ENCODE data around the gene ATP13A4.

ATP13A4 gene

DNA sequence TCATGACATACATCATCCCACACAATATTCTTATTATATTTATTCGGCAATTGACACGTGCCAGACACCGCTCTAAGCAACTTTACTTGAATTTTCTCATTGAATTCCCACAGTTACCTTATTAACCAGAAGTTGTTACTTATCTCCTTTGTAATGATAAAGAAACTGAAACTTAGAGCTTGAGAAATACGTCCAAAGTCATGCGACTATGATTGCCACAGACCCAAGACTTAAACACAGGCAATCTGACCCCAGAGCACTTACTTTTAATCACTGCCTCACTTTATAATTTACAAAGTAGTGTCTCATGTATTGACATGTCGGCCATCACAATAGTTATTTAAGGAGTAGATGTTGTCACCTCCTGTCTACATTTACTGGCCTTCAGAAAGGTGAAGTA, 64.7 kb downstream of the ATP13A4 start:
- DNase-seq: no peak

DNA sequence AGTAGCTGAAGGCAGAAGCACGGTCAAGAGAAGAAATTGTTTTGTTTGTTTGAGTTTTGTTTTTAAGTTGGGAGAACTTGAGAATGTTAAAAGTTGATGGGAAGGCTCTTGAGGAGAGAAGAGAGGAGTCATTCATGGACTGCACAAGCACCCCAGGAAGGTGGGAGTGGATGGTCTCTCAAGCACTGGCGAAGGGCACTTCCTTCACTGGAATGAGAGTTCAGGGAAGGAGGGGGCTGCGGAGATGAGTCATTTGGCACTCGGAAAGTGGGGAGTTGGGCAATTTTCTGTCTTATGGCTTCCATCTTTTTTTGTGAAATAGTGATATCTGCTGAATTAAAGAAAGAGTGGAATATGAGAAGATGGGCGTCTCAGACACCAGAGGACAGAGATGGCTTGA, 66.0 kb downstream of the ATP13A4 start:
- DNase-seq: no peak

DNA sequence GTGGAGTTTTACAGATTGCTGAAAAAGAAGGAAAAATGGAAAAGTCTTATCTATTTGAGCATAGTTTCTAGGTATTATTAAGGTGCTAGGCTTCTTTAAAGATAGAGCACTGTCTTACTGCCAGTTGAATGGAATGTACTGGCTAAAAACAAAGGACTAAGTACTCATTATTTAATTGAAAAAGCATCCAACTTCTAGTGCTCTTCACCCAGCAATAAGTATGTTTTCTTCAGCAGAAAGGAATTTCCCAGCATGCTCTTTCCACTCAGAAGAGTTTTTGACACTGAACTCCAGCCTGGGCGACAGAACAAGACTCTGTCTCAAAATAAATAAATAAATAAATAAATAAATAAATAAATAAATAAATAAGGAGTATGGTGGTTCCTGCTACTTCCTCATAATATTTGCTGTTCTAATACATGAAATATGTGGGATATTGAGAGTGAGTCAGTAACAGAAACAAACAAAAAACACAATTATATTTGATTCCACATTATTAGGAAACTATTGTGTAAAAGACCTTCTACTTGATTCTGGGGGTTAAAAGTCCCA, 70.6 kb downstream of the ATP13A4 start:
- DNase-seq: no peak

DNA sequence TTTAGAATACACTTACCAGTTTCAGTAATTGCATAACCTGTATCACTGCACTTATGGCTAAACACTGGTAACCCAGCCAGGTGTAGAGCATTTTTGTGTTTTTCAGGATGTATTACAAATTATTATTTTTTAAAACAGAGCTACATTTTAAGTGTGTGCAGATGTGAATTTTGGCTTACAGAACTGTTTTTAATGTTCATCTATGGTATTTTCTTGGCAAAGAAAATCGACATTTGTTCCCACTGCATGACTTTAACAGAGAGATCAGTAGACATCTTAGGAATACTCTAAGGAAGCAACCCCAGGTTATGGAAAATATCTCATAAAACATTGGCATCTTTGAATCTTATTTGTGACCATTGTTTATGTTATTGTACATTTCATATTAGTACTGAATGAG, 73.3 kb downstream of the ATP13A4 start:
- no peak for DNase-seq

DNA sequence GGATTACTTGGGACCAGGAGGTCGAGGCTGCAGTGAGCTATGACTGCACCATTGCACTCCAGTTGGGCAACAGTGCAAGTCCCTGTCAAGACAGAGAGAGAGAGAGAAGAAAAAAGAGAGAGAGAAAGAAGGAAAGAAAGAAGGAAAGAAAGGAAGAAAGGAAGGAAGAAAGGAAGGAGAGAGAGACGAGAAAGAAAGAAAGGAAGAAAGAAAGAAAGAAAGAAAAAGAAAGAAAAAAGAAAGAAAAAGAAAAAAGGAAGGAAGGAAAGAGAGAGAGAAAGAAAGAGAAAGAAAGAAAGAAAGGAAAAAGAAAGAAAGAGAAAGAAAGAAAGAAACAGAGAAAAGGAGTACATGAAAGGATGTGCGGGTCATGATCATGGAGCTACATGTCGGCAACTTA, 80.2 kb downstream of the ATP13A4 start:
- DNase-seq: no peak

DNA sequence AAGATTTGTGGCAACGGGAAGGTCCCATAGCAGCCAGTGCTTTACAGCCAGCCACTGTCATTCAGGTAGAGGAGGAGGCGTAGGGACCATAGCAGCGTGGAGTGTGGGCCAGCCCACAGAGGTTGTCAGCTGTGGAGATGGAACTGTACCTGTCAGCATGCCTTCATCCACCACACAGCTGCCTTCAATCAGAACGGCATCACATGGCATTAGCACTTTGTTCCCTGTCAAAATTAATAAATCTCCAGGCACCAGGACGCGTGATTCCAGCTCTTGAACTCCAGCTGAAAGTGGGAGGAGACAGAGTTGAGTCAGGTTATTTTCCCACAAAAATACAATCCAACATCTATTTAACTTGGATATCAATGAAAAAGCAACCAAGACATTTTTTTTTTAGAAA, 84.0 kb downstream of the ATP13A4 start:
- DNase-seq: no peak

DNA sequence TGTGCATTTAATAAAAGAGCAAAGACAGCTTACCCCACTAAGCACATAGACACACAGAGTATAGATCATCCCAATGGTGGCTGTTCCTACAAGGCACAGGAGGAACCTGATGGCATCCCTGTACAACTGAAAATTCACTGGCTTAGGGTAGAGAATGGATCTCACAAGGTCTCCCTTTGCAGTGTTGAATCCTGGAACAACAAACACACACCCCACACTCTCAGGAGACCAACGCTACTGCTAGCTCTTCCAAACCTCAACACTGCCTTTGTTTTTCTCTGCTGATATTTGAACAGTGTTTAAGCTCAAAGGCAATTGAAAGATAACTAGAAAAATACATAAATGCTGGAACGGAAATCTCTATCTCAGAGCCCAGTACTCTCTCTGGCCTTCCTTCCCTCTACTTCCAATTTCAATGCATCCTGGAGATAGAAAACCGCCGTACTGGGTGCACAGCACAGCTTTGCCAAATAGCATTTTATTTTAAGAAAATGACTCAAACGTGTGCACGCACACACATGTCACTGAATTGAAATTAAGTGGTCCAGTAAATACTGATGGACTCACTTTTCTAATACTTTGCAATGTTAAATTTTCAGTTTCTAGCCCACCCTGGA, 88.6 kb downstream of the ATP13A4 start:
- DNase-seq: no peak

DNA sequence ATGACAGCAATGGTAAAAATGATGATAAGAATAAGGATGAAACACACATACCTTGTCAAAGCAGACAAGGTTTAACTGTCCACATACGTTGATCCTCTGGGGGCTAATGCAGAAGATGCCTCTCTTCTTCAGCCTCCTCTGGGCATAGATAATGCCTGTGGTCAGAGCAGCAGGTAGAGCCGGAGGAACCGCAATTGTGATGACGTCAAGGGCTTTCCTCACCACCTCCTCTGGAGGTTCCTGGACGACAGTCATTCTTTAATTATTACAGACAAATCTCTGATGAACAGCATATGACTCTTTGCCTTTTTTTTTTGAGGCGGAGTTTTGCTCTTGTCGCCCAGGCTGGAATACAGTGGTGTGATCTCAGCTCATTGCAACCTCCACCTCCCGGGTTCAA, 89.8 kb downstream of the ATP13A4 start:
- DNase-seq: no peak

DNA sequence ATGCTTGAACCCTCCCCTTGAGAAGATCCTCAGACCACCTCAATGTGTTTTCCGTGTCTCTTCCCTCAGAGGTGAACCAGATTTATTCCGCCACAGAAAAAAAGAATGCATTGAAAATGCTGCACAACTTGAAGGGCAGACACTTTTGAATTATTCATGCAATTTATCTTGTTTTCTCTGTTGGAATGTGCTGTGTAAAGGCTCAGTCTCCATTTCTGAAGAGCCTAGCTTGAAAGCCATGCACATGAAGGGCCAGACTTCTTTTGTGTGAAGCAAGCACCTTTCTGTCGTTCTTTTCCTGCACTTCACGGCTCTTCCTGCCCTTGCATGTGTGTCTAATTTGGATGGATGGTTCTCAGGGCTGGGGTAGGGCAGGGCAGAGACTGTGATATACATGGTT, 97.2 kb downstream of the ATP13A4 start:
- DNase-seq: no peak

DNA sequence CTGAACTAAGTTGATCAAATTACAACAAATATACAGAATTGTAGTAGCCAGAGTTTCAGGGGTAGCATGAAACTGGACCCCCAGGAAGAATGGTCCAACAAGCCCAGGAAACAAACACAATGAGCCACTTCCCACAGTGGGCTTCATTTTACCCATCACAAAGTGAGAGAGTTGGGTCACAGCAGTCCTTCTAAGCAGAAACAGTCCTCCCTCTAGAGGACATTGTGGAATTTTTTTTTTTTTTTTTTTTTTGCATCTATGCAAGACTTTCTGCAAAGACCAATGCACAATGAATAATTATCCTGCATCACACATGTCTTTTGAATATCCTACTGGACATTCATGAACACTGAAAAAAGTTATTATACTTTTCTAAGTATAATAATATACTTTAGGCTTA, 102.4 kb downstream of the ATP13A4 start:
- DNase-seq: no peak

DNA sequence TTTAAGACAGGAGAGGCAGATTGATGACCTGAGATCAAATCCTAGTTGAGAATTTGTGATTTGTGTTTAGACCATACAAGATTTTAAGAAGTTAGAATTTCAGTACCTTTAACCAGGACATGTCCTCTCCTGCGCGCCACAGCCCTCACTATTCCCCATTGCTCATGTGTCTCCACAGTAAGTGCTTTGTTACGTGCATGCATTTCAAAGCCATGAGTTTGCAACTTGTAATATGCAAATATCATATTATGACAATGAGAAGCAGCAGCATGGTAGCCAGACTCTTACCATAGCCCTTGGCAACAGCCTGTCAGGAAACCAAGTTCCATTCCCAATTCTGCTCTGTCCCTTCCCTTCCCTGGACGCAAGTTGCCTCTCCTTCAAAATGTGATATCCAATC, 102.8 kb downstream of the ATP13A4 start:
- DNase-seq: no peak

DNA sequence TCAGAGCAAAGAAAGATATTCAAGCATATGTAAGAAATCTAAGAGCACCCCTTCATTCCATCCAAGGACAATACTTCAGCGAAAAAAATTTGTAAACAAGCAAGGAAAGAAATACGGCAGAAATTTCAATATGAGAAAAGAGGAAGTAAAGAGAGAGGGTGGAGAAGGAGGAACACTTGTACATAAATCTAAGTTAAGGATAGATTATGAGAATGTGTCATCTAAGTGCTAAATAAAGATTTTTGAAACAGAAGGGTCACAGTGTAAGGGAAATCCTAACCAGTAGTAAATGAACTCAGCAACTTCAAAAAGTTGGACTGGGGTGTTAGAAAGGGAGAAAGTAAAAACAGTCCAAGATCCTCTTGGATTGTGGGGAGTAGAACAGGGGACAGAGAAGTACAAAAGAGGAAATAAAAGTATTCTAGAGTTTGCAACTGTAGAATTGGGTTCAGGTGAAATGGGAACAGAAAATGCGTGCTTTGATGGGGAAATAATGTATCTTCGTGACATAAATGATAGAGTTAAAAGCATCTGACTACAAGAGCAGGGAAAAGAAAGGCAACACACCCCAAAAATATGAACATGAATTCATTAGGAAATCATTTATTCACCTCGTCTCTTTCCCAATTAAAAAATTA, 107.6 kb downstream of the ATP13A4 start:
- no peak for DNase-seq

DNA sequence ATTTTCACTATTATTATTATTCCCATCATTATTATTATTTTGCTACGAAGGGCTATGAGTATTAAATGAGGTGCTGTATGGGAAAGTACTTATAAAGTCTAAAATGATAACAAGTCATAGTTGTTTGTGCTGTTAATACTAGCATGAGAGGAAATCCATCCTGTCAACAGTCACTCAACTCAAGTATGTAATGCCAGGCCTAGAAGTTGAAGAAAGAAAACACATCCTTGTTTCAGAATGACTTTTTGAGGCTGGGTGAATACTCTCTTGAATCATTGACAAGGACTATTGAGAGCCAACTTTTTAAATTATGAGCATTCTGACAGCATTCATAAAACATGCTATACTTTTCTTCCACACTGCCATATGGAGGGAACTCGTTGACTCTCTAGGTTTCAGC, 115.3 kb downstream of the ATP13A4 start:
- DNase-seq: no peak

DNA sequence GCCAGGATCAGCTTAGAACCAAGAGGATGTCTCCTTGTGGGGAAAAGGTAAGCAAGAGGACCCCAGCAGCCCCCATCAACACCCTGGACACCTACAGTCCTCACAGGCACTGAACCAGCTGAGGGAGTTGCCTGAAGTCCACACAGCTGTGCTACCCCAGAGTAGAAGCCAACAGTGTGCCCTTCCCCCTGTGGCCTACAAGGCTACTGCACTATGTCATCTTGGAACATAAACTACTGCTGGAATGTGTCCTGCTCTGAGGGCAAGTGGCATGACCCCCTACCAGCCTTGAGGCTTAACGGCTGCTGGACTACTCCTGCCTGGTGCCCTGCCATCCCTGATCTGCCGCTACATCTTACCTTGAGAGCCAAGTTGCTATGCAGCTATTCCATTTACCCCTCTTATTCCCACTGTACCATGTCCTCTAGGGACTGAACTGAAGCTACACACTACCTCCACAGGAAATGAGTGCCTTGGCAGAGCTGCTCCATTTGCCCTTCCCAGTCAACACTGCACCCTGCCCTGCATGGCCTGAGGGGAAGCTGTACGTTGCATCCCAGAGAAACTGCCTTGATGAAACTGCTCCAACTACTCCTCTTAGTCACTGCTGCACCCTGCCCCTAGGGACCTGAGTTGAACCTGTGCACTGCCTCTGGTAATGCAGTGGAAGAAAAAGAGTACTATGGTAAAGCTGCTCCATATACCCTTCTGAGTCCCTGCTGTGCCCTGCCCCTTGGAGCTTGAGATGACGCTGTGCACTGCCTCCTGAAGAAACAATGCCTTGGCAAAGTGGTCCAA, 135.9 kb downstream of the ATP13A4 start:
- DNase-seq: no peak

DNA sequence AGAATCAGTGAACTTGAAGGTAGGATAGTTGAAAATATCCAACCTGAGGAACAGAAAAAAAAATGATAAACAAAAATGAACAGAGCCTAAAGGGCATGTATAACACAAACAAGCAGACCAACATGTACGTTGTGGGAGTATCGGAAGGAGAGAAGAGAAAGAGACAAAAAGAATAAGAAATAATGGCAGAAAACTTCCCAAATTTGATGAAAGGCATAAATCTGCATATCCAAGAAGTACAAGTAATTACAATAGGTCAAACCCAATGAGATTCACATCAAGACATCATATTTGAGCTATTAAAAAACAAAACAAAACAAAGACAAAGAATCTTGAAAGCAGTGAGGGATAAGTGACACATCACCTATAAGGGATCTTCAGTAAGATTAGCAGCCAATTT, 138.1 kb downstream of the ATP13A4 start:
- DNase-seq: no peak

DNA sequence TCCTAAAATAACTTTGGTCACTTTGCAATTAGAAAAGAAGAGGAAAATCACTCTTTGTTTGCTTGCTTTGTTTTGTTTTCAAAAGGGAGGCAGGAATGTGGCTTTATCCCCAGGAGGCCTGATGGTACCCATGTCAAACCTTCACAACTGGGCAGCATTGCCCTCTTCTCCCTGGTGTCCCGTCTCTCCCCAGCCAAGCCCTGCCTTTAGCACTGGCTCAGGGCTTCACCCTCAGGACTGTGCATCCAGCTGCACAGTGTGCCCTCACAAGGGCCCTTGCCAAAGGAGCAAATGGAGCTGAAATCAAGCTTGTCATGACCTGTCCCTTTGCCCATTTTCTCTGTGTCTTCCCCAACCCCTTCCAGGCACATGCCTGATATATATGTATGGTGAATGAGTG, 147.0 kb downstream of the ATP13A4 start:
- no peak for DNase-seq

DNA sequence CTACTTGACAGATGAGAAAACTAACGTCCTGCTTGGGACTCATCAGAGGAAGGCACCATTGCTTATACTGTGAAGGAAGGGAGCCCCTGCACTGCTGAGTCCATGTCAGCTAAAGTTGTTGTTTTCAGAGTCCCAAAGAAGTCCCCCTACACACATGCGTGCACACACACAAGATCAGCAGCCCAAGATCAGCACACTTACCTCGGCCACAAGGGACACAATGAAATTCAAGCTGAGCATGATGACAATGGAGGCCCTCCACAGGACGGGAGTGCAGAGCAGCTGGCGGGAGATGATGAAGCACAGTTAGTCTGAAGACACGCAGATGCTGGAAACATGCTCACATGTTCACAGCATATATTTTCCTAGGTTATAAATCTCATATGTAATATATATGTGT, 147.6 kb downstream of the ATP13A4 start:
- no peak for DNase-seq

DNA sequence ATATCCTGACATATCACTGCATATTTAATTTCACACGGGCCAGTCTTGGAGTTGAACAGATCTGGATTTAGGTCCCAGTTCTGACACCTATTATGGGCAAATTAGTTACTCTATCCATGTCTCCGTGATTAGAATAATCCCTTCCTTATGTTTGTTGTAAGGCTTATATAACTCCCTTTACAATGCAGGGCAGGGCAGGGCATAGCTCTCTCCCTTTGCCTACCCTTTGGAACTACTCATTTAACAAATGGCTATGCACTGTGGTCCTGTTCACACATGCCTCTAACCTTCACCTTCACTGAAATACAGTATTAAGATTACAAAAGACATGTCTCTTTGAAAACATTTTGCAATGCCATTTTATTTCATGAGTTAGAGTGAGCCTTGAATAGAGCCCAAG, 151.4 kb downstream of the ATP13A4 start:
- no peak for DNase-seq

DNA sequence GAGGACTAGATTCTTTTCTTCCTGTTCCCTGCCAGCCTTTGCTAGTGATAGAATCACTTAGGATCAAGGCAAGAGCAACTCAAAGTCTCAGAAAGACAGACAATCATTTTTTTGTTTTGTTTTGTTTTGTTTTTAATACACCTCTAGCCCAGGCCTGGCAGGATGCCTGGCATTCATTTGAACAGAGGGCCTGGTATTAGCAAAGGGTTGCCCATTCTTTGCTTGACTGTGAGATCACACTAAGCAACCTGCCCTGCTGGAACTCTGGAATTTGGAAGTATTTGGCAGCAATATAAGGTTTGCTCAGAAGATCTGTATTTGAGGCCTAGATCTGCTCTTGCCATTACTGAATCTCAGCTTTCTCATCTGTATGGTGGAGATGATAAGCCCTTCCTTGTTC, 154.4 kb downstream of the ATP13A4 start:
- DNase-seq: no peak

DNA sequence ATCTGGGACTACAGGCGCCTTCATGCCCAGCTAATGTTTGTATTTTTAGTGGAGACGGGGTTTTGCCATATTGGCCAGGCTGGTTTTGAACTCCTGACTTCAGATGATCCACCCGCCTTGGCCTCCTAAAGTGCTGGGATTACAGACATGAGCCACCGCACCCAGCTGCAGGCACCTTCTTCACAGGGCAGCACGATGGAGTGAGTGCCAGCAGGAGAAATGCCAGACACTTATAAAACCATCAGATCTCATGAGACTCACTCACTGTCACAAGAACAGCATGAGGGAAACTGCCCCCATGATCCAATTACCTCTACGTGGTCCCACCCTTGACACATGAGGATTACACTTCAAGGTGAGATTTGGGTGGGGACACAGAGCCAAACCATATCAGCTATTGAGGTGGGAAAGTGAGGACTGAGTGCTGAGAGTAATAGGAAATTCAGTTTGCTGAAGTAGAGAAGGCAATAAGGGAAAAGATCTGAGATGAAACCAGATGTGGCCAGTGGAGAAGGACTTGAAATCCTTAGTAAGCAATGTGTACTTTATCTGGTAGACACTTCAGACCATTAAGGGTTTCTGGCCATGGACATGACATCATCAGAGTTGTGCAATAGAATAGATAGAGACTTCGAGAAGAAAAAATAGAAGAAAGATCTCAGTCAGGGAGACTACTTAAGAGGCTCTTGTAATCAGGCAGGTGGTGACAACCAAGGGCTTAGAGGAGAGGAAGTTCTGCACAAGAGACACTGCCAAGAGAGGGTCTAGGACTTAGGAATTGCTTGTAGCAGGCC, 158.0 kb downstream of the ATP13A4 start:
- no peak for DNase-seq

DNA sequence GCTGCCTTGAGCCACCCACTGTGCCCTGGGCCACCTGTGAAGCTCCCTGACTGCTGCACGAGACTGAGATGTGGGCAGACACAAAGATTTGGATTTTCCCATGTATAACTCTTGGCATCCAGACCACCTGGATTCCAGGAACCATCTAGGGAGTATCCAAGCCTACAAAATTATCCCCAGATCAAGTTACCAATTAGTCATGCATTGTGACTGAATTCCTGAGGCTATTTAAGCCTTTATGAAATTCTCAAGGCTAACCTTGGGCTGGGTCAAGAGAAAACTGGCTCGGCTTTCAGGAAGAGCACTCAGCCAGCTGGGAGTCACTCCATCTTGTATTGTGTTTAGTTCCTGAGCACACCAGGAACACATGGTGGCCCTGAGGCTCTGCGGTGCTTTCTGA, 162.8 kb downstream of the ATP13A4 start:
- DNase-seq: no peak

DNA sequence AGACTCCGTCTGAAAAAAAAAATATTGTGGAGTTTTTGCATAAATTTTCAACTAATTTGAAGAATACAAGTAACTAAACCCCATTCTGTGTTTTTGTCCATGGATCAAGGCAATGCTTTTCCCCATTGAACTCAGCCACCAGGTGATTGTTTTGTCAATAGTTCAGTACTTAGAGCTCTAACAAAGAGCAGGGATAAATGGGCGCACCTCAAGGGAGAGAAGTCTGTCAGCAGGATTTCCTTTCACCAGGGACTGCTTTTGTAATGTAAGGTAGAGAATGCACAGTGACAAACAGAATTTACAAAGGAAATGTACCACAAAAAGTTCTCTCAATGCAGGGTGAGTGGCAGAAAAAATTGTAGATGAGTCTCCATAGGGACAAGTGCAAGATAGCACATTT, 165.4 kb downstream of the ATP13A4 start:
- DNase-seq: no peak

DNA sequence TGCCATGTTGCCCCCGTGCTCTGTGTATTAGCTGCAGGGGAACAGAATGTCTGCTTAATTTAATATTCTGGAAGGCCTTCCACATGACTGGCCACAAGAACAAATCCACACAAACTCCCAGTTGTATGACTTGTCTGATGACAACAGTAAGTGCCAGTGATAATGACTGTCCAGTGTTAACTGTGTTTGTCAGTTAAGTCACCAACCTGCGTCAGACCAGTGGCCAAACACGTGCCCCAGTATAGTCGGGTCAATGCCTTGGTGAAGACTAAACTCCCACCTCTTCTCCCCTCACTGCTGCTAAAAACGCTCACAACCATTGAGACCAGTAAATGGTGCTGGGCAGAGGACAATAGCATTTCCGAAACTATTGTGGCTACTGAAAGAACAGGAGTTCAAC, 166.3 kb downstream of the ATP13A4 start:
- DNase-seq: no peak
